ENCODE results near the gene PRR13.
"Not testable (repeated sequence)": the region's sequence is repeated elsewhere in the genome, so short reads cannot be mapped to it uniquely, and the experiment has no call there.

Gene PRR13

DNA sequence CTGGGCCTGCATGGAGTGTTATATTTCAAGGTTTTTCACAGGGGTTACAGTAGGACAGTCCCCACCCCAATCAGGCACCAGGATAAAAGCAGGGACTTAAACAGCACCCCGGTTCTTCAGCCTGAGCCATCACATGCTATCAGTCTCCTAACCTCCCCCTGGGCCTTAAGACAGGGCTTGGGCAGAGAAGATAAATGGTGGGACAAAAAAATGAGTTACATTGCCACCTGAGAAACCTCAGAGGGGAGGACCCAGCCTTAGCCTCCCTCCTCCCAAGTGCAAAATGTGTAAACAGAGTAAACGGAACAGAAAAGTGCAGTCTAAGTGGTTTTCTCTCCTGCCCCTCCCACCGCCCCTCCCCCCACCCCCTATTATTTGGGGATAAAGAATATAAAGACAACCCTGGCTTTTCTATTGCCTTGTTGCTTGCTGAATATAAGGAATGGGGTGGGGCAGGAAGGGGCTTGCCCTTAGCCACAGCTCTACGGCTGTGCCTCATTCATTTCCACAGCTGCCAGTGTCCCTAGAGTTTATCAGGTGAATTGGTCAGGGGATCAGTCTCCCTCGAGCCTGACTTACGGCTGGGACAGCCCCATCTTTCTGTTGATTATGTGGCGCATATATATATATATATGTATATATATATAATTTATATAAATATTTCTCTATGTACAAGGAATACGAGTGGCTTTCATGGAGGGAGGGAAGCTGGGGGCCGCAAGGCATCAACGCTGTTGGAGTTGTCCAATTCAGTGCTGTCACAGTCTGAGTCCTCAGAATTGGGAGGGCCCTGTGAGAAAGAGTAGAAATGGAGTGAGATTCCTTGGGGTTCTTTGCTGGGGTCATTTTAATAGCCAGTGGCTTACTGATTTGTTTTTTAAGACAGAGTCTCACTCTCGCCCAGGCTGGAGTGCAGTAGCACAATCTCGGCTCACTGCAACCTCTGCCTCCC, 39.2 kb downstream of the PRR13 start:
- Mint-ChIP-seq H3K9me3 (no peaks in the 10 kb centered on the region), H3K36me3 (ENCODE audit: low read depth) (peaks cover 72% of the 10 kb centered on the region), H3K4me3 (no peak overlapping the region), H3K4me1 (peaks cover 16% of the 10 kb centered on the region), H3K27me3 (ENCODE audit: low read depth) (no peaks in the 10 kb centered on the region), H3K27ac (peak overlapping the region in 1 of 3 experiments; percentile 44)
- TF ChIP-seq, protein P1, sequence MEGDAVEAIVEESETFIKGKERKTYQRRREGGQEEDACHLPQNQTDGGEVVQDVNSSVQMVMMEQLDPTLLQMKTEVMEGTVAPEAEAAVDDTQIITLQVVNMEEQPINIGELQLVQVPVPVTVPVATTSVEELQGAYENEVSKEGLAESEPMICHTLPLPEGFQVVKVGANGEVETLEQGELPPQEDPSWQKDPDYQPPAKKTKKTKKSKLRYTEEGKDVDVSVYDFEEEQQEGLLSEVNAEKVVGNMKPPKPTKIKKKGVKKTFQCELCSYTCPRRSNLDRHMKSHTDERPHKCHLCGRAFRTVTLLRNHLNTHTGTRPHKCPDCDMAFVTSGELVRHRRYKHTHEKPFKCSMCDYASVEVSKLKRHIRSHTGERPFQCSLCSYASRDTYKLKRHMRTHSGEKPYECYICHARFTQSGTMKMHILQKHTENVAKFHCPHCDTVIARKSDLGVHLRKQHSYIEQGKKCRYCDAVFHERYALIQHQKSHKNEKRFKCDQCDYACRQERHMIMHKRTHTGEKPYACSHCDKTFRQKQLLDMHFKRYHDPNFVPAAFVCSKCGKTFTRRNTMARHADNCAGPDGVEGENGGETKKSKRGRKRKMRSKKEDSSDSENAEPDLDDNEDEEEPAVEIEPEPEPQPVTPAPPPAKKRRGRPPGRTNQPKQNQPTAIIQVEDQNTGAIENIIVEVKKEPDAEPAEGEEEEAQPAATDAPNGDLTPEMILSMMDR (IDR thresholded peaks at IDR 0.05; ENCODE audit: unreplicated experiment in 3 of 3) = no peak

DNA sequence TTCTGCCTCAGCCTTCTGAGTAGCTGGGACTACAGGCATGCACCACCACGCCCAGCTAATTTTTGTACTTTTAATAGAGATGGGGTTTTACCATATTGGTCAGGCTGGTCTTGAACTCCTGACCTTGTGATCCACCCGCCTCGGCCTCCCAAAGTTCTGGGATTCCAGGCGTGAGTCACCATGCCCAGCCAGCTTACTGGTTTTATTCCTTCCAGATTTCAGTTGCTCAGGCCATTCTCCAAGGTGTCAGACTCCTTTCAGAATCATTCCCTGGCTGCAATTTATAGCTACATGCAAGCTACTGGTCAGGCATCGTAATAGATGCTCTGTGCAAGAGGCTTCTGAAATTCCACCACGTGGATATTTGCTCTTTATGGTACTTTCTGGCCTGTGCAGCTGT, 39.9 kb downstream of the PRR13 start:
- H3K9me3 Mint-ChIP-seq; H3K27me3 Mint-ChIP-seq (ENCODE audit: low read depth); H3K4me3 Mint-ChIP-seq: not testable (repeated sequence)
- H3K4me1 Mint-ChIP-seq = peaks cover 11% of the 10 kb centered on the region
- H3K36me3 Mint-ChIP-seq (ENCODE audit: low read depth) = peaks cover 67% of the 10 kb centered on the region
- peak overlapping the region; percentile 22 to 79 (median 43) for H3K27ac Mint-ChIP-seq

DNA sequence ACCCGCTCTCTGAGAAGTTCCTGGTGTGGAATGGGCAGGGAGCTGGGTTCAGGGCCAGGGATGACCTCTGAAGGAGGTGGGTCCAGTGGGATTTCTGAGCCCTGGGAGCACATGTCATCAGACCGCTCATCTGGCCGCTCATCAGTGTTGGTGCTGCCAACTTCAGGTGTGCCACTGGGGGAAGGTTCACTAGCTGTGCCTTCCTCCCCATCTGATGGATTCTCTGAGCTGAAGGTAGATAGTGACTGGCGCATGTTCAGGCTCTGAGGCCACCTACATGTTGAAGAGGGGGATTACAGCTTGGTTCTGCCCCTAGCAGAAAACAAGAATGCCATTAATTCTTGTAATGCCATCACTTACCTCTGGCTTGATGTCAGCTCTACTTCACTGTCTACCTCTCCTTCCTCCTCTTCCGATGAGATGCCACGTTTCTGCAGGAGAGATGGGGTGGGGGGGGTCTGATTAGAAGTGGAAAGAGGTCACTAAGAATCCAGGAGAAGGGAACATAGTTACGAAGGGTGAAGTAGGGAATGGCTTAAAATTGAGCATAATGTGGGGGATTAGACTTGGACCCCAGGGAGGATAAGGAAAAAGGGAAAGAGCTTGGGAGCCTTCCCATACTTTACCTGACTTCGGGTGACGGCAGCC, 40.5 kb downstream of the PRR13 start:
- no peak overlapping the region for H3K4me3 Mint-ChIP-seq

GRCh38 chr12:53482626-53483168, 41.2 kb downstream of the PRR13 start:
- no peaks in the 10 kb centered on the region for H3K27me3 Mint-ChIP-seq (ENCODE audit: low read depth)
- H3K36me3 Mint-ChIP-seq (ENCODE audit: low read depth) = peaks cover 60% of the 10 kb centered on the region

More for the DNA sequence above, 40.5 kb downstream of the PRR13 start:
- Mint-ChIP-seq H3K4me1 (peaks cover 5% of the 10 kb centered on the region), H3K27me3 (ENCODE audit: low read depth) (no peaks in the 10 kb centered on the region), H3K9me3 (no peaks in the 10 kb centered on the region), H3K27ac (peak overlapping the region; percentile 22 to 79 (median 43)), H3K36me3 (ENCODE audit: low read depth) (peaks cover 61% of the 10 kb centered on the region)
- TF ChIP-seq, protein P1 (IDR thresholded peaks at IDR 0.05; ENCODE audit: unreplicated experiment in 3 of 3) = peak in 2 of 3 experiments; percentile 18 to 39

GRCh38 chr12:53483225-53483978, 41.9 kb downstream of the PRR13 start:
- H3K36me3 Mint-ChIP-seq (ENCODE audit: low read depth) = peaks cover 59% of the 10 kb centered on the region
- H3K4me1 Mint-ChIP-seq = peaks cover 5% of the 10 kb centered on the region
- H3K27ac Mint-ChIP-seq = peak overlapping the region in 2 of 3 experiments; percentile 24 to 31
- no peaks in the 10 kb centered on the region for H3K9me3 Mint-ChIP-seq
- no peak overlapping the region for H3K4me3 Mint-ChIP-seq
- TF ChIP-seq, protein P1 (IDR thresholded peaks at IDR 0.05; ENCODE audit: unreplicated experiment in 3 of 3) = no peak
- H3K27me3 Mint-ChIP-seq (ENCODE audit: low read depth) = no peaks in the 10 kb centered on the region

More at GRCh38 chr12:53482626-53483168, 41.2 kb downstream of the PRR13 start:
- TF ChIP-seq, protein P1 (IDR thresholded peaks at IDR 0.05; ENCODE audit: unreplicated experiment in 3 of 3) = no peak
- no peak overlapping the region for H3K4me3 Mint-ChIP-seq
- no peaks in the 10 kb centered on the region for H3K9me3 Mint-ChIP-seq
- H3K4me1 Mint-ChIP-seq = peaks cover 5% of the 10 kb centered on the region
- H3K27ac Mint-ChIP-seq = peak overlapping the region in 1 of 3 experiments; percentile 24
